ENCODE measurements around the gene FTSJ3. TPM values are rescaled to one million over a fixed set of nuclear protein-coding genes. Genes with fewer than 3 reads are reported as not detected.

Gene FTSJ3
- total and polyA plus RNA-seq, 2 experiments from 2014 or later = 47.2 to 52.2 TPM

DNA sequence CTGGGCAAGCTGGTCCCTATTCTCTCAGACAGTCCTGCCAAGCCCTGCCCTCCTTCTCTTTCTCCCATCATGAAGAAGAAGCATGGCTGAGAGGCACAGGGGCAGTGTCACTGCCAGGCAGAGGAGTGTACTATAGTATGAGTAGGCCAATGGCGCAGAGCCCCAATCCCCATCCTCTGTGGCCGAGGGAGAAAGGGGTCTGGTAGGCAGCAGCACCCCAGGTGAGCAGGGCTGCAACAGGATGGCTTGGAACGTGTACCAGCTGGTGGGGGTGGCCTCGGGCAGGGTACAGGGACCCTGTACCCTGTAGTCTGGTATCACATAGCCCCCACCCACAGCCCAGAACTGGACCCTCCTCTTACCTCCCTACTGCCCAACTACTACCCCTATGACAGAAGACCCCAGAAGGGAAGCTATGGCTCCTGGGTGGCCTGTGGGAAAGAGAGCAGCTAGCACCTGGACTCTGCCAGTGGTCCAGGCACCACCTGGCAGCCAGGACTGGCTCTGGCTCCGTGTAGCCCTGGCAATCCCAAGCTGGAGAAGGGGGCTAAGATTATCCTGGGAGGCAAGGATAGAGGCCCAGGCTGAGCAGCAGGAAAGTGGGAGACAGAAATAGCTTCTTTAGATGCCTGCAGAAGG, 10.6 kb upstream of the FTSJ3 start:
- peaks cover 9% of the 10 kb centered on the region for H3K36me3 ChIP-seq
- no peaks in the 10 kb centered on the region for H3K27me3 ChIP-seq
- no peak for DNase-seq (ENCODE audit: low read depth in 1 of 2, low spot score in 1 of 2)
- TF ChIP-seq, protein P1, sequence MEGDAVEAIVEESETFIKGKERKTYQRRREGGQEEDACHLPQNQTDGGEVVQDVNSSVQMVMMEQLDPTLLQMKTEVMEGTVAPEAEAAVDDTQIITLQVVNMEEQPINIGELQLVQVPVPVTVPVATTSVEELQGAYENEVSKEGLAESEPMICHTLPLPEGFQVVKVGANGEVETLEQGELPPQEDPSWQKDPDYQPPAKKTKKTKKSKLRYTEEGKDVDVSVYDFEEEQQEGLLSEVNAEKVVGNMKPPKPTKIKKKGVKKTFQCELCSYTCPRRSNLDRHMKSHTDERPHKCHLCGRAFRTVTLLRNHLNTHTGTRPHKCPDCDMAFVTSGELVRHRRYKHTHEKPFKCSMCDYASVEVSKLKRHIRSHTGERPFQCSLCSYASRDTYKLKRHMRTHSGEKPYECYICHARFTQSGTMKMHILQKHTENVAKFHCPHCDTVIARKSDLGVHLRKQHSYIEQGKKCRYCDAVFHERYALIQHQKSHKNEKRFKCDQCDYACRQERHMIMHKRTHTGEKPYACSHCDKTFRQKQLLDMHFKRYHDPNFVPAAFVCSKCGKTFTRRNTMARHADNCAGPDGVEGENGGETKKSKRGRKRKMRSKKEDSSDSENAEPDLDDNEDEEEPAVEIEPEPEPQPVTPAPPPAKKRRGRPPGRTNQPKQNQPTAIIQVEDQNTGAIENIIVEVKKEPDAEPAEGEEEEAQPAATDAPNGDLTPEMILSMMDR (IDR thresholded peaks at IDR 0.05; ENCODE audit: low read depth, low read length) = no peak
- H3K9me3 ChIP-seq (ENCODE audit: low read depth) = no peaks in the 10 kb centered on the region
- H3K4me1 ChIP-seq (ENCODE audit: low read depth) = peaks cover 26% of the 10 kb centered on the region
- H3K27ac ChIP-seq = no peak overlapping the region
- no peak overlapping the region for H3K4me3 ChIP-seq

DNA sequence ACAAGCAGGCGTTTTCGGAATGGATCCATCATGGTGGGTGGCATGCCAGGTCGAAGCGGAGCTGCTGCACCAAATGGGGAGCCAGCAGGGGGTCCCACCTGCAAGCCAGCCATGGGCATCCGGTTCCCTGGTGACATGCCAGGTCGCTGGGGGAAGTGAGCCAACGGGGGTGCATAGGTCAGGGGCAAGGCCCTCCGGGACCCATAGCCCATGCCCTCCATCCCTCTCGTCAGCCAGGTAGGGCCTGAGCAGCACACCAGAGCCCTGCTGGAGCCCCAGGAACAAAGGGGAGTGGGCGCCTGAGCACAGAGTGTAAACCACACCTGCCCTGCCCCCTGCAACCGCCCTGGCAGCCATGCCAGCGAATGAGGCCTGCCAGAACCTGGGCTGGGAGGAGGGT, 10.0 kb upstream of the FTSJ3 start:
- Histone ChIP-seq H3K4me3 (no peak overlapping the region), H3K27me3 (no peaks in the 10 kb centered on the region), H3K36me3 (peaks cover 12% of the 10 kb centered on the region), H3K27ac (no peak overlapping the region), H3K9me3 (ENCODE audit: low read depth) (no peaks in the 10 kb centered on the region), H3K4me1 (ENCODE audit: low read depth) (peaks cover 26% of the 10 kb centered on the region)
- DNase-seq (ENCODE audit: low read depth in 1 of 2, low spot score in 1 of 2) = no peak
- TF ChIP-seq, protein P1 (IDR thresholded peaks at IDR 0.05; ENCODE audit: low read depth, low read length) = no peak

DNA sequence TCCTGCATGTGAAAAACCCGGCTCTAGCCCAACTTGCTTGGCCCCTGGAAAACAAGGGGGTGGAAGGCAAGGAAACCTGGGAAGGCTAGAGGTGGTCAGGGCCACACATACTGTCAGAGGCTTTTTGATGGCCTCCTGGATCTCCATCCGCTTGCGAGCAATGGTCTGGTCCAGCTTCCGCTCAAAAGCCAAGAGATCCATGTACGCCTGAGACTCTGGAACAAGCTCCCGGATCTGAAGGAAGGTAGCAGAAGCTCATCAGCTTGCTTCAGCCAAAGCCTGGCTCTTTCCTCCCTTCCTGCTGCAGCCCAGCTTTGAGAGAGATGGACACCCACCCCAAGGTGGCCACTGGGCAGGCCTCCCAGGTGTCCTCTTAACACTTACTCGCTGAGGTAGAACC, 9.3 kb upstream of the FTSJ3 start:
- peaks cover 12% of the 10 kb centered on the region for H3K36me3 ChIP-seq
- TF ChIP-seq, protein P1 (IDR thresholded peaks at IDR 0.05; ENCODE audit: low read depth, low read length) = no peak

DNA sequence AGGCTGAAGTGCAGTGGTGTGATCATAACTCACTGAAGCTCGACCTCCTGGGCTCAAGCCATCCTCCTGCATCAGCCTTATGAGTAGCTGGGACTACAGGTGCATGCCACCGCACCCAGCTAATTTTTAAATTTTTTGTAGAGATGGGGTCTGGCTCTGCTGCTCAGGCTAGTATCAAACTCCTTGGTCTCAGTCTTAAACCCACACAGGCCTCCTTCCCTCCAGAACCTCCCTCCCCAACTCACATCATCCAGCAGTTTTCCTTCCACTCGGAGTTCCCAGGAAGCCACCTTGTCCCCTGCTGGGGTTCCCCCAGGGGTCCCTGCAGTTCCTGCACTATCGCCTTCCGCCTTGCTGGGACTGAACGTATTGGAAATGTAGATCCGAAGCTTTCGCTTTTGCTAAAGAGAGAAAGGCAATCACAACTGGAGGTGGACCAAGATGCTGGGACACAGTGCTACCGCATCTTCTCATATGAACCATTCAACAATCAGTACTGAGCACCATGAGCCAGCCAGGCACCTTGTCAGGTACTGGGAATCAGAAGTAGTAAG, 7.8 kb upstream of the FTSJ3 start:
- Histone ChIP-seq H3K9me3 (ENCODE audit: low read depth) (no peaks in the 10 kb centered on the region), H3K4me3 (no peak overlapping the region), H3K27me3 (no peaks in the 10 kb centered on the region), H3K4me1 (ENCODE audit: low read depth) (peaks cover 12% of the 10 kb centered on the region), H3K27ac (no peak overlapping the region), H3K36me3 (peaks cover 28% of the 10 kb centered on the region)
- no peak for DNase-seq (ENCODE audit: low read depth in 1 of 2, low spot score in 1 of 2)
- TF ChIP-seq, protein P1 (IDR thresholded peaks at IDR 0.05; ENCODE audit: low read depth, low read length) = no peak

More for the DNA sequence above, 9.3 kb upstream of the FTSJ3 start:
- no peak overlapping the region for H3K27ac ChIP-seq
- no peak for DNase-seq (ENCODE audit: low read depth in 1 of 2, low spot score in 1 of 2)
- no peak overlapping the region for H3K4me3 ChIP-seq
- no peaks in the 10 kb centered on the region for H3K9me3 ChIP-seq (ENCODE audit: low read depth)
- no peaks in the 10 kb centered on the region for H3K27me3 ChIP-seq
- peaks cover 26% of the 10 kb centered on the region for H3K4me1 ChIP-seq (ENCODE audit: low read depth)

DNA sequence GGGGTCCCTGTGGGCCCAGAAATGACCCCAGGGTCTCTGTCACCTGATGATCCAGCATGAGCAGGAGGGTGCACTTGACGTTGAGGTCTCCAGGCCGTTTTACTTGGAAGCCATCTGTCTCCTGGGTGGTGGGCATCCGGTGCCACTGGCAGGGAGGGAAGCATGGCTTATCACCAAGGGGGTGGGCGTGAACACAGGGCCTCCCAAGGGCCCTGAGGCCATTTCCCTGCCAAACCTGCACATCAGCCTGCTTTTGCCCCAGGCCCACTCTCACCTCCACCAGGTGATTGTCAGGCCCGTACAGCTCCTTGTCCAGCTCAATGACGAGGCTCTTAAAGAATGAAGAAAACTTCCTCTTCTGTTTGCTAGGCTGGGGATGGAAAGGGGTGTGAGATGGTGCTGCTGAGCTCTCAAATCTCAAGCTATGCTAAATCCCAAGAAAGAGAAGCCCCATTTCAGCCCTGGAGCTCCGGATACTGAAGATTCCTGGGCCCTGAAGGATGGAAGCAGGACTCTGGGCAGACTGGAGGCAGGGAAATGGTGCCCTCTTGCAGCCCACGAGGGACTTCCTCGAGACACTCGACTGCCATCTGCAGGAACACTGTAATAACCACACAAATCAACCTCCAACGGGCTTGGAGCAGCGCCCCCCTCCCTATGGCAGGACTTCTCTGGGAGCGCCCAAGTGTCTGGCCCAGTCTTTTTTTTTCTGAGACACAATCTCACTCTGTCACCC, 7.1 kb upstream of the FTSJ3 start:
- peak; percentile 83 to 85 for DNase-seq (ENCODE audit: low read depth in 1 of 2, low spot score in 1 of 2)
- Histone ChIP-seq H3K4me1 (ENCODE audit: low read depth) (peaks cover 12% of the 10 kb centered on the region), H3K36me3 (peaks cover 32% of the 10 kb centered on the region), H3K9me3 (ENCODE audit: low read depth) (no peaks in the 10 kb centered on the region), H3K27ac (no peak overlapping the region), H3K27me3 (no peaks in the 10 kb centered on the region), H3K4me3 (no peak overlapping the region)
- TF ChIP-seq, protein P1 (IDR thresholded peaks at IDR 0.05; ENCODE audit: low read depth, low read length) = peak; percentile 73

Measured in cardiac muscle cell (in vitro differentiated cells and primary cell).